Gastroesophageal sphincter (tissue), 4 donors: ENCODE results near the gene NAA11. TPM values are rescaled to one million over a fixed set of nuclear protein-coding genes. Genes with fewer than 3 reads are reported as not detected.

Experiments used
- ATAC-seq: fragments of 150-250 bp; one replicate; pipeline ENCODE4 v1.9.1; 2016; ENCODE audit warnings: mild to moderate bottlenecking, moderate library complexity
- H3K27ac ChIP-seq, 4 donors: fragments of 200-600 bp; sonication (generic) in 3 of 4; 1 replicate in 3 of 4; 2 replicates in 1 of 4; pipeline ENCODE4 v1.5.1; 2016 to 2019
- H3K27me3 ChIP-seq: fragments of 200-600 bp; sonication (generic); one replicate; pipeline ENCODE4 v1.5.1; 2019
- H3K36me3 ChIP-seq, 2 donors: fragments of 200-600 bp; sonication (generic); one replicate each; pipeline ENCODE4 v1.5.1; 2019; ENCODE audit warnings: control low read depth in 1 of 2
- H3K4me1 ChIP-seq, 3 donors: fragments of 200-600 bp; sonication (generic); 1 replicate in 2 of 3; 2 replicates in 1 of 3; pipeline ENCODE4 v1.5.1; 2016 to 2019; ENCODE audit warnings: control low read depth in 2 of 3
- H3K4me3 ChIP-seq, 2 donors: fragments of 200-600 bp; sonication (generic); one replicate each; pipeline ENCODE4 v1.5.1; 2019; ENCODE audit warnings: mild to moderate bottlenecking in 1 of 2, moderate library complexity in 1 of 2
- H3K9me3 ChIP-seq, 3 donors: fragments of 200-600 bp; sonication (generic); one replicate each; pipeline ENCODE4 v1.5.1; 2017 to 2019; ENCODE audit warnings: control low read depth in 2 of 3
- EP300 ChIP-seq: sonication (generic); formaldehyde crosslinking; IDR thresholded peaks from one replicate; pipeline ENCODE4 v1.6.1; 2017; ENCODE audit warnings: antibody characterized with exemption, mild to moderate bottlenecking
- POLR2A ChIP-seq, 2 donors: fragments of 450-650 bp; IDR thresholded peaks; one replicate each; pipeline ENCODE4 v1.6.1; 2017; ENCODE audit warnings: antibody characterized with exemption in 2 of 2, mild to moderate bottlenecking in 2 of 2, moderate library complexity in 1 of 2
- POLR2AphosphoS5 ChIP-seq: sonication (generic); formaldehyde crosslinking; IDR thresholded peaks from one replicate; pipeline ENCODE4 v1.6.1; 2017; ENCODE audit warnings: antibody characterized with exemption
- WGBS, 2 donors: methylation state at CpG; one replicate each; pipeline ENCODE4 v1.1.5; 2018; ENCODE audit warnings: low coverage in 1 of 2; 5-methylcytosine and 5-hydroxymethylcytosine counted together
- total RNA-seq, 4 donors: library from RNA; depleted of rRNA; stranded (reverse); fragments of >200 nt; gene quantifications; one replicate each; pipeline ENCODE4 v1.1.0, GENCODE V29; 2016
- TF ChIP-seq, protein P1 (sequence below), 4 experiments: fragments of 200-600 bp in 2 of 4; fragments of 450-650 bp in 2 of 4; sonication (generic) in 1 of 4; IDR thresholded peaks; one replicate each; pipeline ENCODE4 v1.5.1; 2017 to 2019; ENCODE audit warnings: antibody characterized with exemption in 4 of 4, mild to moderate bottlenecking in 2 of 4, moderate library complexity in 2 of 4

NAA11 gene
- total RNA-seq, 4 donors from 2014 or later: not detected

DNA sequence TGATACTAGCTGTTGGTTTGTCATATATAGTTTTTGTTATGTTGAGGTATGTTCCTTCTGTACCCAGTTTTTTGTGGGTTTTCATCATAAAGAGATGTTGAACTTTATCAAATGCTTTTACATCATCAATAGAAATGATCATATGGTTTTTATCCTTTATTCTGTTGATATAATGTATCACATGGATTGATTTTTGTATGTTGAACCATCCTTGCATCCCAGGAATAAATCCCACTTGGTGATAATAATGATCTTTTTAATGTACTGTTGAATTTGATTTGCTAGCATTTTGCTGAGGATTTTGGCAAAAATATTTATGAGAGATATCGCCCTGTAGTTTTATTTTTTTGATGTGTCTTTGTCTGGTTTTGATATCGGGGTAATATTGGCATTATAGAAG lies 22.5 kb upstream of the NAA11 start:
- Histone ChIP-seq H3K27ac (no peak overlapping the region), H3K27me3 (no peaks in the 10 kb centered on the region), H3K4me1 (peaks cover 0 to 6% (median 3%) of the 10 kb centered on the region in 3 donors), H3K4me3 (no peak overlapping the region), H3K9me3 (peaks cover 0 to 18% (median 0%) of the 10 kb centered on the region in 3 donors), H3K36me3 (no peaks in the 10 kb centered on the region)
- WGBS, 2 donors: 89 to 93% methylated on average over 2 of the region's 2 CpGs
- ATAC-seq: no peak
- TF ChIP-seq, protein P1, sequence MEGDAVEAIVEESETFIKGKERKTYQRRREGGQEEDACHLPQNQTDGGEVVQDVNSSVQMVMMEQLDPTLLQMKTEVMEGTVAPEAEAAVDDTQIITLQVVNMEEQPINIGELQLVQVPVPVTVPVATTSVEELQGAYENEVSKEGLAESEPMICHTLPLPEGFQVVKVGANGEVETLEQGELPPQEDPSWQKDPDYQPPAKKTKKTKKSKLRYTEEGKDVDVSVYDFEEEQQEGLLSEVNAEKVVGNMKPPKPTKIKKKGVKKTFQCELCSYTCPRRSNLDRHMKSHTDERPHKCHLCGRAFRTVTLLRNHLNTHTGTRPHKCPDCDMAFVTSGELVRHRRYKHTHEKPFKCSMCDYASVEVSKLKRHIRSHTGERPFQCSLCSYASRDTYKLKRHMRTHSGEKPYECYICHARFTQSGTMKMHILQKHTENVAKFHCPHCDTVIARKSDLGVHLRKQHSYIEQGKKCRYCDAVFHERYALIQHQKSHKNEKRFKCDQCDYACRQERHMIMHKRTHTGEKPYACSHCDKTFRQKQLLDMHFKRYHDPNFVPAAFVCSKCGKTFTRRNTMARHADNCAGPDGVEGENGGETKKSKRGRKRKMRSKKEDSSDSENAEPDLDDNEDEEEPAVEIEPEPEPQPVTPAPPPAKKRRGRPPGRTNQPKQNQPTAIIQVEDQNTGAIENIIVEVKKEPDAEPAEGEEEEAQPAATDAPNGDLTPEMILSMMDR (IDR thresholded peaks at IDR 0.05): no peak
- TF ChIP-seq EP300: no peak
- no peak for TF ChIP-seq POLR2A (IDR thresholded peaks at IDR 0.05)
- TF ChIP-seq POLR2AphosphoS5: no peak

DNA sequence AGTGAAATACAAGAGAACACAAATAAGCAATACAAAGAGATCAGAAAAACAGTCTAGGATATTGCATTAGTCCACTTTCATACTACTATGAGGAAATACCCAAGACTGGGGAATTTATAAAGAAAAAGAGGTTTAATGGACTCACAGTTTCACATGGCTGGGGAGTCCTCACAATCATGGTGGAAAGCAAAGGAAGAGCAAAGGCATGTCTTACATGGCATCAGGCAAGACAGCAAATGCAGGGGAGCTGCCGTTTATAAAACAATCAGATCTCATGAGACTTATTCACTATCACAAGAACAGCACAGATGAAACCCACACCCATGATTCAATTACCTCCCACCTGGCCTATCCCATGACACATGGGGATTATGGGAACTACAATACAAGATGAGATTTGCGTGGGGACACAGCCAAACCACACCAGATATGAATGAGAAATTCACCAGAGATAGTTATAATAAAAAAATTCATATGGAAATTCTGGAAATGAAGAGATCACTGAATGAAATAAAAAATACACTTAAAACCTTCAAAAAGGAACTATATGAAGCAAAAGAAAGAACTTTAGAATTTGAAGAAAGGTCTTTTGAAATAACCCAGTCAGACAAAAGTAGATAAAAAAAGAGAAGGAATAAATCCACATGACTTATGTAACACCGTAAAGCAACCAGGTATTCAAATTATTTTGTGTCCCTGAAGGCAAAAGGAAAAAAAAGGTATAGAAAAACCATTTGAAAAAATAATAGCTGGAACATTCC lies 16.2 kb upstream of the NAA11 start:
- Histone ChIP-seq H3K9me3 (peaks cover 0 to 41% (median 0%) of the 10 kb centered on the region in 3 donors), H3K4me3 (no peak overlapping the region), H3K27ac (no peak overlapping the region), H3K36me3 (no peaks in the 10 kb centered on the region), H3K27me3 (no peaks in the 10 kb centered on the region), H3K4me1 (peaks cover 0 to 5% (median 3%) of the 10 kb centered on the region in 3 donors)
- no peak for TF ChIP-seq POLR2A (IDR thresholded peaks at IDR 0.05)
- TF ChIP-seq EP300: no peak
- TF ChIP-seq POLR2AphosphoS5: no peak
- TF ChIP-seq, protein P1 (IDR thresholded peaks at IDR 0.05): no peak
- 70 to 93% methylated on average over 3 of the region's 3 CpGs for WGBS, 2 donors
- no peak for ATAC-seq

DNA sequence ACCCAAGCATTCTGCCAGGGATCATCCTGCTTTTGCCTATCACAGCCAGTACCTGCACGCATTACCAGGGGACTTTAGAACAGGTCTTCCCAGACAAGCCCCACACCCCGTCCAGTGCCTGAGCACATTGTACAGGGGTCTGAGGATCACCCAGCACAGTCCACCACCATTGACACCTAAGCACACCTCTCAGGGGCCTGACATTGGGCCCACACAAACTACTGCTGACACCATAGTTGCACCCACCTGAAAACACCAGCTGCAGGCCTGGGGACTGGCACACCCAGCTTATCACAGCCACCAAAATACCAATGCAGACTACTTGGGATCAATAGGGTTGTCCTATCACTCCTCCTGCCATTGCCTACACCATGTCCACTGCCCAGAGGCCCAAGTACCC lies 14.7 kb upstream of the NAA11 start:
- Histone ChIP-seq H3K36me3 (no peaks in the 10 kb centered on the region), H3K9me3 (peaks cover 0 to 41% (median 0%) of the 10 kb centered on the region in 3 donors), H3K27ac (no peak overlapping the region), H3K4me1 (no peaks in the 10 kb centered on the region), H3K4me3 (no peak overlapping the region), H3K27me3 (no peaks in the 10 kb centered on the region)
- no peak for ATAC-seq
- WGBS, 2 donors: 100% methylated on average over 1 to 2 of the region's 2 CpGs
- TF ChIP-seq POLR2A (IDR thresholded peaks at IDR 0.05) (no peak), EP300 (no peak), POLR2AphosphoS5 (no peak)
- TF ChIP-seq, protein P1 (IDR thresholded peaks at IDR 0.05): no peak

DNA sequence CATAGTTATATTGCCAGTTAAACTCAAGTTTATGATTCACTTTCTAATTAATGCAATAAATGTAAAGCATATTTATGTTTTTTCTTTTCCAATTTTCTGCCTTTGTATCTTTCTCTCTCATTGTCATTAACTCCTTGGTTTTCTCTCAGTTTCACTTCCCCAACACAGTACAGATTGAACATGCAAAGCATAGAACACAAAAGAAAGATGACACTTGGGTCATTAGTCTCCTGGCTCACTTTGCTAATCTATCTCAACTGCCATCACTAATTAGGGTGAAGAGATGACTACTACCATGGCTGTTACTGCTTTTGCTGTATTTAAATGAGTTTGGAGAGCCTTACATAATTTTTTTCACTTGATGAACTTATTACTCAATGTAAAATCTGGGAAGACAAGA lies 12.3 kb upstream of the NAA11 start:
- ATAC-seq: no peak
- H3K9me3 ChIP-seq: peaks cover 0 to 21% (median 0%) of the 10 kb centered on the region in 3 donors
- H3K27ac ChIP-seq: no peak overlapping the region
- no peak overlapping the region for H3K4me3 ChIP-seq
- no peaks in the 10 kb centered on the region for H3K4me1 ChIP-seq
- no peaks in the 10 kb centered on the region for H3K27me3 ChIP-seq
- TF ChIP-seq EP300: no peak
- no peak for TF ChIP-seq POLR2AphosphoS5
- TF ChIP-seq POLR2A (IDR thresholded peaks at IDR 0.05): no peak
- TF ChIP-seq, protein P1 (IDR thresholded peaks at IDR 0.05): no peak
- no peaks in the 10 kb centered on the region for H3K36me3 ChIP-seq

DNA sequence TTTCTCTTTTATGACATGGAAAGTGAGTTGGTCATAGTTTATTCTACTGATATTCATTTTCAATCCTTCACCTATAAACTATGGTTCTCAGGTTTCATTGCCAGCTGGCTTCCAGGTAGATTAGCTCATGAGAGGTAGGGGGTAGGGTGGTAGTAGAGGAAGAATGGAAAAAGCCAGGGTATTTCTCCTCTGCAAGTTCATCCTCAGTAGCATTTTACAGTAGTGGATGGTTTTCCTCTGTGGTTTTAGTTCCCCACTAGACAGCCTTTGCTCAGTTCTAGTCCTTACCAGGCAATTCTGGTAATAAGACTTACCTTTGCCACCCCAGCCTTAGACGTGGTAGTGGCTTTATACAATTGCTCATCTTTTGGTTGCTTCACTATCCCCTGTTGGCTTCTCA lies 8.9 kb upstream of the NAA11 start:
- 92 to 93% methylated on average over 1 of the region's 1 CpG for WGBS, 2 donors
- ATAC-seq: no peak
- TF ChIP-seq POLR2A (IDR thresholded peaks at IDR 0.05) (no peak), POLR2AphosphoS5 (no peak), EP300 (no peak)
- TF ChIP-seq, protein P1 (IDR thresholded peaks at IDR 0.05): no peak

More for the DNA sequence above, 8.9 kb upstream of the NAA11 start:
- Histone ChIP-seq H3K4me3 (no peak overlapping the region), H3K36me3 (no peaks in the 10 kb centered on the region), H3K4me1 (no peaks in the 10 kb centered on the region), H3K9me3 (no peaks in the 10 kb centered on the region), H3K27me3 (no peaks in the 10 kb centered on the region), H3K27ac (no peak overlapping the region)
